Hematopoietic multipotent progenitor cell treated with erythropoietin and hydrocortisone succinate and interleukin-3 and kit ligand, for 4 days (in vitro differentiated cells): ENCODE measurements around the gene DPYD.
A peak's percentile ranks its signal among the peaks of the same experiment; 100 is the strongest.

Experiments used
- DNase-seq: peaks from one replicate; pipeline ENCODE4 v3.0.0-alpha.2; 2015

The DPYD gene

DNA sequence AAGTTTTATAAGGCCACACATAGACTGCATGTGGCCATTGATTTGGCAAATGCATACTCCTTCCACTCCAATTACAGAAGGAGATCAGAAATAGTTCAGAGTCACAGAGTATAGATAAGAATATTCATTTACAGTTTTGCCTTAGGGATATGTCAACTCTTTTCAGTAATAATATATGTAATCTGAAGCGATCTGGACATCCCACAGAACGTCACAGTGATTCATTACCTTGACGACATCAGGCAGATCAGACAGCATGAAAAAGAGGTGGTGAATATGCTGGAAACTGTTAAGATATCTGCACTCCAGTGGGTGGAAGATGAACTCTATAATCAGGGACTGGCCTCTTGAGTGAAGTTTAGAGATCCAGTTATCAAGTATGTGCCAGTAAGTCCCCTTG lies 240.4 kb downstream of the DPYD start:
- DNase-seq: peak; percentile 1

DNA sequence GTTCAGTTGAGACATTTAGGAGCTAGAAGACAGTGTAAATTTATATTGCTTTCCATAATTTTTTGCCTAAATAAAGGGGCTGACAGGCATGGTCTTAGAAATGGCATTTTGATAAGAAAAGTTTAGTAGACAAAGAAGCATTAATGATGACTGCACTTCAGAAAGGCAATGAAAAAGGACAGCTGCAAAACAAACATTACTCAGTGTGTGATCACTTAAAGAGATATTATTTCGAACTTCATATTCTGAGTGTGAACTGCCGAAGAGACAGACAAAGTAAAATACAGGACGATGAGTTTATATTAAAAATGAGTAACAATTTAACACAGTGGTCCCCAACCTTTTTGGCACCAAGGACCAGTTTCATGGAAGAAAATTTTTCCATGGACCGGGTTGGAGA lies 243.1 kb downstream of the DPYD start:
- no peak for DNase-seq

GRCh38 chr1:97674517-97674916 lies 246.3 kb downstream of the DPYD start:
- peak; percentile 42 for DNase-seq

DNA sequence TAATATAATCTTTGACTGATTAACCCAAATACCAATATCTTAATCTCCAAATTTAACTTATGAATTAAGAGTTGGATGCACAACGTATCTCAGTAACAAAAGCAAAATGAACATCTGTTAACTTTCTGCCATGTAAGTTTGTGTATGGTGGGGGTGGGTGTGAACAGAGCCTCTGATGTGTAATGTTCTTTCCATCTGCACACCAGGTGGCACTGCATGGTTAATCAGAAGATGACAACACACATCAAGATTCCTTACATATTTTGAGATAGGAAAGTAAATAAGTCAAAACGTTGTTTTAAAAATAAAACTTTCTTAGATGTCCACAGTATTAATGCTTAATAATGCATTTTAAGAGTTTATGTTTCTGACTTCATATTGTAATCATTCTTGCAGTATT lies 251.9 kb downstream of the DPYD start:
- peak; percentile 44 for DNase-seq

DNA sequence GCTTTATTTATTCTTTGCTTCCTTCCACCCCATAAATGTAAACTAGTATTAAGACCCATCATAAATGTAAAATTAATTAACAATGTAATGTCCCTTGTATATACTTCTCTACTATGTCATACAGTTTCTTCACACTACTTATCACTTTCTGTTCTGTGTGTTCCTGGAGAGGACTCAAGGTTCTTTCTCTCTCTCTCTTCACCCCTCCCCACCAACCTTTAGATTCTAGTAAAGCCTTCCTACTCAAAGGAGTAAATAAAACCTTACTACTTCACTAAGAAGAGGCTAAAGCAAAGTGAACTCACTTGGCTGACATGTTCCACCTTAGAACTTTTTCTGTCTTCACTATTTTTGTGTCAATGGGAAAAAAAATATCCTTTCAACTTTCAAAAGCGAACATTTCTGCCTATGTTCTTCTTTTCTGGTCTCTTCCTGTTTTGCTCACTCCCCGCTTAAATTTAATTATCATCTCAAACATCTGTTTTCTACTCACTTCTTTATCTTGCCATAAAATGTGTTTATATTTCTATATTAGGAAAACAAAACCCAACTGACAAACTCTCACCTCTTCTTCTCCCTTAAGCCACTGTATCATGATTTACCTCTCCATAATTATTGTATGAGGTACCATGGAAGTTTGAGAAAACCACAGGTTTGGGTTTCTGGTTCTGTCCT lies 260.3 kb downstream of the DPYD start:
- peak; percentile 69 for DNase-seq

GRCh38 chr1:97654876-97655585 lies 265.8 kb downstream of the DPYD start:
- no peak for DNase-seq

- DNase-seq: no peak
Observed at GRCh38 chr1:97651250-97651649, 269.6 kb downstream of the DPYD start.

- DNase-seq: no peak
Observed at GRCh38 chr1:97649591-97649990, 271.2 kb downstream of the DPYD start.

DNA sequence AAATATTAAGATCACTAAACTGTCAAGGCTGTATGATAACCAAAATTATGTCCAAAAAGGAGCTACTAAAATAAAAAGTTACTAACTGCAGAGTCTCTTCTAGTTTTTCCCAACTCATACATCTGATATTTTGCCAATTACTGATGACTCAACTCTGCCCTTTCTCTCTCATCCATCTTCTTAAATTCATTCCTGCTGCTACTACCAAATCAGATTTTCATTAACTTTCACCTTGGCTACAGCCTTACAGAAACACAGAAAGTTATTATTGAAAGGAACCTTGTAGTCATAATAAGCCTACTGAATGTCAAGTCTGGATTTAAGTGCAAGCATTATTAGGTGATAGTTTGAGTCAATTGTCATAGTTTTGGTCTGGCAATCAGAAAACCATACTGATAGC lies 273.1 kb downstream of the DPYD start:
- DNase-seq: no peak

- no peak for DNase-seq
Observed at GRCh38 chr1:97646071-97646470, 274.8 kb downstream of the DPYD start.

DNA sequence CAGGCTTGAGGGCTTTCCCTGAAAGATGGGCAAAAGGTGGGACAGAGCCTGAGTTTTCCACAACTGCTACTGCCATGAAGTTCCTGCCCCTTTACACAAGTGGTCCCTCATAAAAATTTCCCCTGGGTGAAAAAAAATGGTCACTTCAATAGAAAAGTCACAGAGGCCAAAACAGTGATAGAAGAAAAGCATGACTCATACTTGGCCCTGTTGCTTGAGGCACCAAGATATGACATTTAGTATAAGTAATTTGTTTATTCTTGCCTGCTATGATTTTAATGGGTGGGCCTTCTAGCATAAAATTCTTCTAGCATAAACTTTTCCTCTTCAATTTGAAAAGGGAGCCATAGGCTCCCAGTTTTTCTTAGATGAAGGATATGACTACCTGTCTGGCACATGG lies 280.2 kb downstream of the DPYD start:
- DNase-seq: no peak

DNA sequence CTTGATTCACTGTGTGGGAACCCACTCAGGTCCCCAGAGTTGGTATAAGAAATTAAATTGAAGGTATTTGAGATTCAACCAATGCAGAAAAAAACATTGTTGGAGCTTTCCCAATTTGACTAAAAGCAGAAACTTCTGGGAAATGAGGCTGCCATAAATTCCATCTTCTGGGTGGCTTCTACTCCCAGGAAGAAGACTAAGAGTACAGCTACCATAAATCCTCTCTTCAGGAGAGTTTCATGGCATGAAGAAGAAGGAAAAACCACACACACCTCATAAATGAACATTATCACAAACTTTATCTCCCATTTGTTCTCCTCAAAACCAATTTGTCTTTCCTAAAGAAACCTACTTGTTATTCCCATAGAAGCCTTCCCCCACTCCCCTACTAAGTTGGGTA lies 283.9 kb downstream of the DPYD start:
- DNase-seq: no peak

DNA sequence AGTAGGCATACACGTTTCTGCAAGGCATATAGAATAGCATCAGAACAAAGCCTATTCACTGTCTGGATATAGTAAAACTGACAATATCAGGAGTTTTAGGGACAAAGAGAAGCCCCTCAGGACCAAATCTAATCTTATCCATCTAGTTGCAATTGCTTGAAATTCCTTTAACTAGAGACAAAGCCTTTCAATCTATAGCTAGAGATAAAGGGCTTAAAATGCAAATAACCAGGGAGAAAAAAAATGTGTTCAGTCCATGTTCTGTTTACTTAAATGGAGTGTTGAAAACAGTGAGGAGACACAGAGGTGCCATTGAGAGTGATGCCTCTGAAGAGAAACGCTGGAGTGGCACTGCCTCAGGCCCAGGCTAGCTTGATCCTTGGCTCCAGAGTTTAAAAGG lies 286.1 kb downstream of the DPYD start:
- DNase-seq: no peak

DNA sequence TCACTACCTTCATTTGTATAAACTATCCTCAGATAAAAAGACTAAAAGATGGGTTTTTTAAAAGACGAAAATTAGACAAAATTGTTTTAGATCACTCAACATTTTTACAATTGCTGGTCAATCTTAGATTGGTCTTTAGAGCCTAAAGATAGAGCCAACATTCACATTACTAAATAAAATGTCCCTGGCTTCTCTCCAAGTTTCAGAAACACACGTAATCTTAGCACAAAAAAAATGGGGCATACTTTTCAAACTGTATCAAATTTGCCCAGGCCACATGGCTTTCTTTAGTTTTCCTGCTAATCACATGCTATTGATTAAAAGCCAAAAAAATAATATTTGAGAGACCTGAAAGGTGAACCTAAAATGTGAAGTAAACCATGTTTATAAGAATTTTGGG lies 288.1 kb downstream of the DPYD start:
- DNase-seq: no peak

DNA sequence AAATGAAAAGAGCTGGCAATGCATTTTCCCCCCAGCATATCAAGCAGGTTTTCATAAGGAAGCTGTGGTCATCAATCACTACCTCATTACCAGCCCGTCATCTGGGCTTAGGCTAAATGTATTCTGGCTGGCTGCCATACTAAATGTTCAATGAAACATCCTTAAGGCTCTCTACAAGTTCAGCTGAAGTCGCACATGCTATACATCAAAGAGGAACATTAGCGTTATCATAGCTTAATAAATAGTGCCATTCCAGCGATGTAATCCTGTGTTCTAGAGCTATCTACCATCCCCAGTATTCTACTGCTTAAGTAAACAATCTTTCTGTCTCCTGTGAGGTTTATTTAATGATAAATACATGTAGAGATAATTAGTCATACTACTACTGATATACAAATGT lies 288.8 kb downstream of the DPYD start:
- DNase-seq: peak; percentile 20

GRCh38 chr1:97630948-97631347 lies 289.9 kb downstream of the DPYD start:
- peak; percentile 56 for DNase-seq

DNA sequence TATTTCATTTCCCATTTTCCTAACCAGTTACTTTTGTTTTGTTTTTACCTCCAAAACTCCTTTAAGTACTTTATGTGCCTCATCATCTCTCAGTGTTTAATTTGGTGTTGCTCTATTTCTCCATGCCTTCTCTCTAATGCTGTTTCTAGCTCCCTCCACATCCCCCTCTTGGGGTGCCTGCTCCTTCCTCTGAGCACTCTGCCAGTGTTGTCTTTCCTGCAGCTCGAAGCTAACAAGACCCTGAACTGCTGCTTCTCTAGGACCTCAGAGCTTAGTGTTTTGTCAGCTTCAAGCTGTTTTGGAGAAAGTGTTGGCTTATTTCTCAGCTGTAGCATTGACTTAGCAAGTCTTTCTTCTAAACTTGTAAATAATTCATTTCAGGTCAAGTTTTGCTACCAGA lies 290.6 kb downstream of the DPYD start:
- DNase-seq: no peak

GRCh38 chr1:97623220-97623619 lies 297.6 kb downstream of the DPYD start:
- DNase-seq: no peak

- no peak for DNase-seq
Observed at GRCh38 chr1:97621955-97622354, 298.9 kb downstream of the DPYD start.

GRCh38 chr1:97619706-97620105 lies 301.1 kb downstream of the DPYD start:
- DNase-seq: no peak

- DNase-seq: no peak
Observed at GRCh38 chr1:97610748-97611147, 310.1 kb downstream of the DPYD start.

DNA sequence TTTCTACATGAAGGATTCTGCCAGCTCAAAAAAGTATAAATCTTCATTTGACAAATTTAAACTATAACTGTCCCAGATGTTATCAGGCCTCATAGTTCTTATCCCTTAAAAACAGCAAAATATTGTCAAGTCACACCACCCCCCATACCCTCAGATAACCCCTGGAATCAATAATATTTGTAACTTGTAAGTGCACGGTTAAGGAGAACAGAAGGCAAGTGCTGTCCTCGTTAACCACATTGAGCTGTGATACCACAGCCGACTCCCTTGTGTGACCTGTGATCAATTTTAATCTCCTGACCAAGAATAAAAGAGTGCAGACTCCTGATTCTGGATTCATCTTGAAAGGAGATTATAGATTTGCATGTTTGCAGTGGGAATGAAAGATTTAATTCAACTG lies 310.7 kb downstream of the DPYD start:
- no peak for DNase-seq

DNA sequence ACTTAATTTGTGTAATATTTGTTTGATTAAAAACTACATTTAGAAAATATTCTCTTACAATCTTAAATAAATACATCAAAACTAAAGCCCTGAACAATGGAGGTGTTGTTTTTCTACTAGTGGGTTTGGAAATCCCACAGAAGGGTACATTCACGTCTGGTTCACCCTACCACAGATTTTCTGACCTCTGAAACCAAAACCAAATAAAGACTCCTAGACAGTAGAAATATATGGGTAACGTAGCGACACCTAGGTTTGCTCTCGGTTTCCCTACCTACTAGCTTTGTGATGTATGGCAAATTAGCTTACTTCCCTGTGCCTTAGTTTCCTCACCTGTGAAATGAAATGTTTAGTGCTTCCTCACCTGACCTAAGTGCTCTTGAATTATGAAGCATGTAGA lies 312.6 kb downstream of the DPYD start:
- no peak for DNase-seq

DNA sequence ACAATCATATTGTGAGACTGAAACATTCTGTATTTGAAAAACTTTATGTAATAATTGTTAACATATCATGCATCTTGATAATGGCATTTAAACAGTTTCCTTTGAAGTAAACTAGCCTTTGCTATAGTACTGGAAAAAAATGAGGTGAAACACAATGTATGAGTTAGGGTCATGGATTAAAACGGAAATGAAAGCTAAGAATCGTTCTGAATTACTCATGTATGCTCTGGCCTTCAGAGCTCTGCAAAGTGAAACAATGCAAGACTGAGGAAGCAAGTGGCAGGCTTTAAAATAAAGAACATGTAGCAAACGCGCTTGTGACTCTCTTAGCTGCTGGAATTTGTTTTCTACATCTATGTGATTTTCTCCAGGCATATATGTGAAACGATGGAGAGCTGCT lies 317.1 kb downstream of the DPYD start:
- DNase-seq: no peak

- DNase-seq: no peak
Observed at GRCh38 chr1:97603218-97603617, 317.6 kb downstream of the DPYD start.
